VCaP (cell line): ENCODE results near the gene PTPRS.
"Not testable (repeated sequence)": the region's sequence is repeated elsewhere in the genome, so short reads cannot be mapped to it uniquely, and the experiment has no call there.

Experiments
- H3K27ac ChIP-seq: fragments of 450-650 bp; 2 replicates; pipeline ENCODE4 v1.5.1; 2017
- TF ChIP-seq, protein P1 (sequence below): fragments of 450-650 bp; conservative IDR thresholded peaks from 2 replicates; pipeline ENCODE4 v1.5.1; 2017; ENCODE audit warnings: mild to moderate bottlenecking, moderate library complexity

PTPRS gene

DNA sequence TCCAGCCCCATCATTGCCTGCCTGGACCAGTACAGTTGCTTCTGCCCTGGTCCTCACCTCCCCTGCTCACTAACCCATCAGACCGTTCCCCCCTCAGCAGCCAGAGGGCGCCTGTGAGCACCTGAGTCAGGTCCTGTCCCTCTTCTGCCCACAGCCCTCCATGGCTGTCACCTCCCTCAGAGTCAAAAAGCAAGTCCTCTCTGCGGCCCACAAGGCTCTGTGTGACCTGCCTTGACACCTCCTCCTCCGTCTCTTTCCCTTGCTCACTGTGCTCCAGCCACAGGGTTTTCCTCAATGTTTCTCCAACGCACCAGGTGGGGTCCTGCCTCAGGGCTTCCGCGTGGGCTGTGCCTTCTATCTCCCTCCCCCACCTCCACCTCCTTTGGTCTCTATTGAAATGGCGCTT, 29.4 kb upstream of the PTPRS start:
- TF ChIP-seq, protein P1, sequence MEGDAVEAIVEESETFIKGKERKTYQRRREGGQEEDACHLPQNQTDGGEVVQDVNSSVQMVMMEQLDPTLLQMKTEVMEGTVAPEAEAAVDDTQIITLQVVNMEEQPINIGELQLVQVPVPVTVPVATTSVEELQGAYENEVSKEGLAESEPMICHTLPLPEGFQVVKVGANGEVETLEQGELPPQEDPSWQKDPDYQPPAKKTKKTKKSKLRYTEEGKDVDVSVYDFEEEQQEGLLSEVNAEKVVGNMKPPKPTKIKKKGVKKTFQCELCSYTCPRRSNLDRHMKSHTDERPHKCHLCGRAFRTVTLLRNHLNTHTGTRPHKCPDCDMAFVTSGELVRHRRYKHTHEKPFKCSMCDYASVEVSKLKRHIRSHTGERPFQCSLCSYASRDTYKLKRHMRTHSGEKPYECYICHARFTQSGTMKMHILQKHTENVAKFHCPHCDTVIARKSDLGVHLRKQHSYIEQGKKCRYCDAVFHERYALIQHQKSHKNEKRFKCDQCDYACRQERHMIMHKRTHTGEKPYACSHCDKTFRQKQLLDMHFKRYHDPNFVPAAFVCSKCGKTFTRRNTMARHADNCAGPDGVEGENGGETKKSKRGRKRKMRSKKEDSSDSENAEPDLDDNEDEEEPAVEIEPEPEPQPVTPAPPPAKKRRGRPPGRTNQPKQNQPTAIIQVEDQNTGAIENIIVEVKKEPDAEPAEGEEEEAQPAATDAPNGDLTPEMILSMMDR = peak; percentile 59
- no peak overlapping the region for H3K27ac ChIP-seq

DNA sequence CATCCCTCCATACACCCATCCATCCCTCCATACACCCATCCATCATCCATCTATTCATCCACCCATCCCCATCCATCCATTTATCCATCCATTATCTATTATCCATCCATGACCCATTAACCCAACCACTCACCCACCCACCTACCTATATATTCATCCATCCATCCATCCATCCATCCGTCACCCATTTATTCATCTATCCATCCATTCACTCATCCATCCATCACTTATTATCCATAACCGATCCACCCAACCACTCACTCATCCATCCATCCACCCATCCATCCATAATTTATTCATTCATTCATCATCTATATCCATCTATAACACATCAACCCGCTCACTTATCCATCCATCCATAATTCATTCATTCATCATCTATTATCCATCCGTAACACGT, 28.7 kb upstream of the PTPRS start:
- TF ChIP-seq, protein P1 = no peak
- H3K27ac ChIP-seq = no peak overlapping the region

DNA sequence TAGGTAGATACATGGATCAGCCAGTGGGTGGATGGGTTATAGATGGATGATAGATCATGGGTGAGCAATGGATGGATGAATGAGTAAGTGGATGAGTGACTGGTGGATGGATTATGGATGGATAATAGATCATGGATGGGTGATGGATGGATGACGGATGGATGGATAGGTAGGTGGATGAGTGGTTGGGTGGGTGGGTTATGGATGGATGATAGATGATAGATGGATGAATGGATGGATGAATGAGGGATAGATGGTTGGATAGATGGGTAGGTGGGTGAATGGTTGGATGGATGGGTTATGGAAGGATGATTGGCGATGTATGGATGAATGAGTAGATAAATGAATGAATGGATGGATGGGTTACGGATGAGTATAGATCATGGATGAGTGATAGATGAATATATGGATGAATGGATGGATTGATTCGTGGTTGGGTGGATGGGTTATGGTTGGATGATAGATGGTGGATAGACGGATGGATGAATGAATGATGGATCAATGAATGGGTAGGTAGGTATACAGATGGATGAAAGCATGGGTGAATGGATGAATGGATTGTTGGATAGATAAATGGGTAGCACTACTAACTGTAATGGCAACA, 27.0 kb upstream of the PTPRS start:
- H3K27ac ChIP-seq = no peak overlapping the region
- TF ChIP-seq, protein P1 = no peak

DNA sequence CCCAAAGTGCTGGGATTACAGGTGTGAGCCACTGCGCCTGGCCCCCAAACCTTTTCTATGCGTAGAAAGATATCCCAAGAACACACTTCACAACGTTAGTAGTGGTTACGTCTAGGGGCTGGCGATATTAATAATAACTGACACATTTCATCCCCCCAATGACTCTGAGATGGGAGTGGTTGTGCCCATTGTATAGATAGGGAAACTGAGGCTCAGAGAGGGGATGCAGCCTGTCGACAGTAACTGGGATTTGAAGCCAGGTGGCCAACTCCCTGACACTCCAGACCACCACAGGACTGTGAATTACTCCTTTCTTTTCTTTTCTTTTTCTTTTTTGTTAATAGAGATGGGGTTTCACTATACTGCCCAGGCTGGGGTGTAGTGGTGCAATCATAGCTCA, 25.3 kb upstream of the PTPRS start:
- TF ChIP-seq, protein P1 = no peak

DNA sequence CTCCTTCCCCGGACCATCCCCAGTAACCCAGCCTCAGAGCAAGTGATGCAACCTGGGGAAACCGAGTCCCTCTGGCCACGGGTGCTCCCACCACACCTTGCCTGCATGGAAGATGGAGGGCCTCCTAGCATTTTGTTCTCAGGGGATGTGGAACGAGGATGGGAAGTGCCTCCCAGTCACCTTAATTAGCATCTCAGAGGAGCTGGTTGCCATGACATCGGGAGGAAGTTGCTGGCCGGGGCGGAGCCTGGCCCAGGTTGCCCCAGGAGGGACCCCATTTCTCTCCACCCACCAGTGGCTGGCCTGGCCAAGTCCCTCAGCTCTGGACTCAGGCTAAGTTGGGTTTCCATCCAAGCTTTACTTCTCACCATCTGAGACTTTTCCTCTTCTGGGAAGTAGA, 24.1 kb upstream of the PTPRS start:
- TF ChIP-seq, protein P1 = no peak

More for the DNA sequence above, 25.3 kb upstream of the PTPRS start:
- no peak overlapping the region for H3K27ac ChIP-seq

DNA sequence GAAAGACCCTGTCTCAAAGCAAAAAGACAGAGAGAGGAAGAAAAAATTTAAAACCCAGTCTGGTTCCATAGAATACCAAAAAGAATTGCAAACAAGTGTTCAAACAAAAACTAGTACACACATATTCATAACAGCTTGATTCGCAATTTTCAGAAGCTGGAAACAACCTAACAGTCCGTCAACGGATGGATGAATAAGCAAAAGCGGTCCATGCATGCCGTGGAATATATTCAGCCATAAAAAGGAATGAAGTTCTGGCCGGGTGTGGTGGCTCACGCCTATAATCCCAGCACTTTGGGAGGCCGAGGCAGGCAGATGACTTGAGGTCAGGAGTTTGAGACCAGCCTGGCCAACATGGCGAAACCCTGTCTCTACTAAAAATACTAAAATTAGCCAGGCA, 21.2 kb upstream of the PTPRS start:
- not testable (repeated sequence) for H3K27ac ChIP-seq

More for the DNA sequence above, 24.1 kb upstream of the PTPRS start:
- no peak overlapping the region for H3K27ac ChIP-seq

DNA sequence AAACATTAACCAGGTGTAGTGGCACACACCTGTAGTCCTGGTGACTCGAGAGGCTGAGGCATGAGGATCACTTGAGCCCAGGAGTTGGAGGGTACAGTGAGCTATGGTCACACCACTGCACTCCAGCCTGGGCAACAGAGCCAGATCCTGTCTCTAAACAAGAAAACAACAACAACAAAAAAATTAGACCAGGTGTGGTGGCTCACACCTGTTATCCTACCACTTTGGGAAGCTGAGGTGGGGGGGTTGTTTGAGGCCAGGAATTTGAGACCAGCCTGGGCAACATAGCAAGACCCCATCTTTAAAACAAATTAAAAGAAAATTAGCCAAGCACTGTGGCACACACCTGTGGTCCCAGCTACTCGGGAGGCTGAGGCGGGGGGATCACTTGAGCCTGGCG, 20.8 kb upstream of the PTPRS start:
- H3K27ac ChIP-seq = no peak overlapping the region
- TF ChIP-seq, protein P1 = no peak

DNA sequence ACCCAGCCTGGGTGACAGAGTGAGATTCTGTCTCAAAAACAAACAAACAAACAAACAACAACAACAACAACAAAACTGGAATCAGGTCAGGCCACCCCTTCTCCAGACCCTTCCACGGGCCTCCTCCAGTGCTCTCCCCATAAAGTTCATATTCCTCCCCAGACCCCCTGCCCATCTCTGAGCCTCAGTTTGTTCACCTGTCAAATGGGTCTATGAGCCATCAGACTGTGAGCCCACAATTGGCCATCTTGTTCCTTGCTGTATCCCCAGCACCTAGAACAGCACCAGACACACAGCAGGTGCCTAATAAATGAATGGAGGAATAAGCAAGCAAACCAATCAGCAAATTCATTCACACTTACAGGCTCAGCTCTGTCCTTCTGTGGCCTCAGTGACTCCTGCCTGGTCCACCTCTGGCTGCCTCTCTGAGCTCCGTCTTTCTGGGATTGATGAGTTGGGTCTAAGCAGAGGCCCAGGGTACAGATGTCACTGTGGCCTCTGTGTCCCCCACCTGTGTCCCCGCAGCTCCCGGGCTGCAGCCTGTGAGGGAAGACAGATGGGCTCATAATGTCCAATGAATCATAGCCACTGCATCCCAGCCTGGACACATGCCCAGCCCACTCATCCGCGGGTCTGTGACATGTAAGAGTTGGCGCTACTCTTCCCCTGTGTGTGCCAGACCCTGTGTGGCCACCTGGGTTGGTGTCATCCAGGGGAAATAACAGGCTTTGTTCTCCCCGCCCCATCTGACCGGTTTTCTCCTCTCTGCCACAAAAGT, 19.6 kb upstream of the PTPRS start:
- no peak overlapping the region for H3K27ac ChIP-seq
- TF ChIP-seq, protein P1 = no peak
